Duodenal mucosa (tissue), 2 donors: ENCODE results near the gene STAT6.

Experiments used
- H3K27ac ChIP-seq: one replicate; pipeline ENCODE4 v1.7.0; 2013; ENCODE audit warnings: low read depth, low read length
- H3K27me3 ChIP-seq, 2 donors: one replicate each; pipeline ENCODE4 v1.7.0; 2013; ENCODE audit warnings: low read length in 2 of 2, control low read depth in 1 of 2; ENCODE audit not compliant: insufficient read depth in 2 of 2, control insufficient read depth in 1 of 2
- H3K36me3 ChIP-seq, 2 donors: one replicate each; pipeline ENCODE4 v1.7.0; 2013; ENCODE audit warnings: low read length in 2 of 2, control low read depth in 1 of 2; ENCODE audit not compliant: insufficient read depth in 2 of 2, control insufficient read depth in 1 of 2
- H3K4me1 ChIP-seq, 2 donors: one replicate each; pipeline ENCODE4 v1.7.0; 2013; ENCODE audit warnings: low read length in 2 of 2, control low read depth in 1 of 2; ENCODE audit not compliant: insufficient read depth in 2 of 2, control insufficient read depth in 1 of 2
- H3K4me3 ChIP-seq, 2 donors: one replicate each; pipeline ENCODE4 v1.7.0; 2013; ENCODE audit warnings: low read length in 2 of 2, low read depth in 1 of 2
- H3K9ac ChIP-seq, 2 donors: one replicate each; pipeline ENCODE4 v1.7.0; 2013; ENCODE audit warnings: low read length in 2 of 2, low read depth in 1 of 2
- H3K9me3 ChIP-seq, 2 donors: one replicate each; pipeline ENCODE4 v1.7.0; 2013; ENCODE audit warnings: low read length in 2 of 2, control low read depth in 1 of 2; ENCODE audit not compliant: control insufficient read depth in 1 of 2

STAT6 gene

DNA sequence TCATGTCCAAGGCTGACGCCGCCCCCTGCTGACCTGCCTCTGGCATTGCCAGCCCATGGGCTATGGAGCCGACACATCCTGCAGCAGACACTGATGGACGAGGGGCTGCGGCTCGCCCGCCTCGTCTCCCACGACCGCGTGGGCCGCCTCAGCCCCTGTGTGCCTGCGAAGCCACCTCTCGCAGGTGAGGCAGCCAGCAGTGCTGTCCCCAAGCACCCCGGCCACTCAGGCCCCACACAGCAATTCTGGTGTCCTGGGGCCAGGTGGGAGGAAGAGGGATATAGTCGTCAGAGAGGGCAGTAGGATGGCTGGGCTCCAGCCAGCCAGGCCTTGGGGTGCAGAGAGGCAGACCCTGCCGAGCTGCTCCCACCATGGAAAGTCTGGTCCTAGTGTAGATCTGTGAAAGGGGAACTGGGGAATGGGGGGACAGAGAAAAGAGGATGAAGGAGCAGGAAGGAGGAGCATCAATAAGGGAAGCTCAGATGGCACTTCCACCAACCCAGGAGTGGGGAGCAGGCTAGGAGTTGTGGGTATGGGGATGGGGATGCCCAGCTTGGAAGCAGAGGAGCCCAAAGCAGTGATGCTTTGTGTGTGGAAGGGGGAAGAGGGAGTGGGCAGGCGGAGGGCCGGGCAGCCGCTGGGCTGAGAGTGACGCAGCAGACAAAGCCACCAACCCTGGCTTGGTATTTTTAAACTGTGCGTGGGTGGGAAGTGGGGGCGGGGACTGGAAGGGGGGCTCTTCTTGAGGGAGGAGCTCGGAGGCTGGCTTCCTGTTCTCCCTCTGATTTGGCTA, 17.6 kb downstream of the STAT6 start:
- peaks cover 23 to 37% of the 10 kb centered on the region in 2 donors for H3K4me1 ChIP-seq
- no peak overlapping the region for H3K27ac ChIP-seq
- peak overlapping the region in 1 of 2 donors; percentile 5 for H3K4me3 ChIP-seq
- no peaks in the 10 kb centered on the region for H3K27me3 ChIP-seq
- H3K9ac ChIP-seq: no peak overlapping the region
- no peaks in the 10 kb centered on the region for H3K9me3 ChIP-seq
- H3K36me3 ChIP-seq: peaks cover 24 to 53% of the 10 kb centered on the region in 2 donors

- Histone ChIP-seq H3K27ac (peak overlapping the region; percentile 27), H3K4me3 (no peak overlapping the region), H3K36me3 (peaks cover 17 to 46% of the 10 kb centered on the region in 2 donors), H3K27me3 (no peaks in the 10 kb centered on the region), H3K9ac (no peak overlapping the region), H3K4me1 (peaks cover 25 to 43% of the 10 kb centered on the region in 2 donors), H3K9me3 (no peaks in the 10 kb centered on the region)
These were observed 18.2 kb downstream of the STAT6 start for GRCh38 chr12:57092876-57093414.

DNA sequence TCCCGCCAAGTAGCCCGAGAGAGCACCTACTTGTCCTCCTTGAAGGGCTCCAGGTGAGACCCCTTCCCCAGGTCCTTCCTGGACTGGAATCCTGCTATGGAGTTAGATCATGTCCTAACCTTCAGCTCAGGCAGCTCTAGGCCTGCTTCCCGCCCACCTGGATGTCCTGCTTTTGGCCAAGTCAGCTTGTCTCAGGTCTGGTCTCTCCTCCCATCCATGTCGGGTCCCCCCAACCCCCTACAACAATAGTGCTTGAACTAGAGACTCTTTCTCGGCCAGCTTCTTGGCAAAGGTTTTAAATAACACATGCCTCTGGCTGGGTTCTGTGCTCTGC, 18.7 kb downstream of the STAT6 start:
- no peak overlapping the region for H3K9ac ChIP-seq
- no peaks in the 10 kb centered on the region for H3K9me3 ChIP-seq
- H3K36me3 ChIP-seq: peaks cover 15 to 41% of the 10 kb centered on the region in 2 donors
- H3K4me3 ChIP-seq: no peak overlapping the region
- peak overlapping the region; percentile 27 for H3K27ac ChIP-seq
- H3K27me3 ChIP-seq: no peaks in the 10 kb centered on the region
- H3K4me1 ChIP-seq: peaks cover 27 to 45% of the 10 kb centered on the region in 2 donors

DNA sequence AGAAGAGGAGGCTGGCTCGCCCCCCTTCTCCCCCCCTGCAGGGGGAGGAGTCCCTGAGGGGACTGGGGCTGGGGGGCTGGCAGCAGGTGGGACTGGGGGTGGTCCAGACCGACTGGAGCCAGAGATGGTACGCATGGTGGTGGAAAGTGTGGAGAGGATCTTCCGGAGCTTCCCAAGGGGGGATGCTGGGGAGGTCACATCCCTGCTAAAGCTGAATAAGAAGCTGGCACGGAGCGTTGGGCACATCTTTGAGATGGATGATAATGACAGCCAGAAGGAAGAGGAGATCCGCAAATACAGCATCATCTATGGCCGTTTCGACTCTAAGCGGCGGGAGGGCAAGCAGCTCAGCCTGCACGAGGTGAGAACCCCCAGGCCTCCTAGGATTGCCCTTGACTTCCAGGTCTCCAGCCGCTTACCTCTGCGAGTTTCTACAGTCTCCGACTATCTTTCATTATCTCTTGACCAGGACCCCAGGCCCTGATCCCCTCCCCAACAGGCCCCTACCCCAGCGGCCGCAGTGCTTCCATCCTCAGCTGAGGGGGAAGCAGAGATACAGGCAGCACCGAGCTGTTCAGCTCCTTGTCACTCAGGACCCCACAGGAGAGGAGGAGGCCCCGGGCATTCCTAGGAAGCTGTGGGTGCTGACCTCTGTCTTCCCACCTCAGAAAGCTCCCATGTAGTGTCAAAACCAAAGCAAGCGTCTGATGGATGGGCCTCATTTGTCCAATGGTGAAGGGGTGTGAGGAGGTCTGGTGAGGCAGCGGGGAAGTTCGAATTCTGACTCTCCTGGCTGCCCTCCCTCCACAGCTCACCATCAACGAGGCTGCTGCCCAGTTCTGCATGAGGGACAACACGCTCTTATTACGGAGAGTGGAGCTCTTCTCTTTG, 19.3 kb downstream of the STAT6 start:
- Histone ChIP-seq H3K27ac (no peak overlapping the region), H3K9ac (no peak overlapping the region), H3K4me1 (peaks cover 27 to 44% of the 10 kb centered on the region in 2 donors), H3K36me3 (peaks cover 15 to 35% of the 10 kb centered on the region in 2 donors), H3K4me3 (no peak overlapping the region), H3K9me3 (no peaks in the 10 kb centered on the region), H3K27me3 (no peaks in the 10 kb centered on the region)

DNA sequence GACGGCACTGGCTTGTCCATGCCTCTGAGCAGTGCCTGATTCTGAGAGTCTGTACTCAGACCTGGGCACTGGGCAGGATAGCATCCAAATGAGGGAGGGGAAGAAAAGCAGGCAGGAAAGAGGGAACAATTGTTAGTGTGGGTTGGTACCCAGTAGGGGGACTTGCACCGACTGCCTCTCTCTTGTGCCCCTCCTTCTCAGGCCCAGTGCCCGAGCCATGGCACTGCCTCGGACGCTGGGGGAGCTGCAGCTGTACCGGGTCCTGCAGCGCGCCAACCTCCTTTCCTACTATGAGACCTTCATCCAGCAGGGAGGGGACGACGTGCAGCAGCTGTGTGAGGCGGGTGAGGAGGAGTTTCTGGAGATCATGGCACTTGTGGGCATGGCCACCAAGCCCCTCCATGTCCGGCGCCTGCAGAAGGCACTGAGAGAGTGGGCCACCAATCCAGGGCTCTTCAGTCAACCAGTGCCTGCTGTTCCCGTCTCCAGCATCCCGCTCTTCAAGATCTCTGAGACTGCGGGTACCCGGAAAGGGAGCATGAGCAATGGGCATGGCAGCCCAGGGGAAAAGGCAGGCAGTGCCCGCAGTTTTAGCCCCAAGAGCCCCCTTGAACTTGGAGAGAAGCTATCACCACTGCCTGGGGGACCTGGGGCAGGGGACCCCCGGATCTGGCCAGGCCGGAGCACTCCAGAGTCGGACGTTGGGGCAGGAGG, 20.1 kb downstream of the STAT6 start:
- H3K4me1 ChIP-seq: peaks cover 31 to 43% of the 10 kb centered on the region in 2 donors
- peak overlapping the region; percentile 40 to 51 for H3K4me3 ChIP-seq
- H3K27me3 ChIP-seq: no peaks in the 10 kb centered on the region
- H3K27ac ChIP-seq: no peak overlapping the region
- H3K9ac ChIP-seq: peak overlapping the region in 1 of 2 donors; percentile 18
- H3K36me3 ChIP-seq: peaks cover 8 to 27% of the 10 kb centered on the region in 2 donors
- no peaks in the 10 kb centered on the region for H3K9me3 ChIP-seq

GRCh38 chr12:57090490-57090889, 20.7 kb downstream of the STAT6 start:
- Histone ChIP-seq H3K27me3 (no peaks in the 10 kb centered on the region), H3K9ac (peak overlapping the region in 1 of 2 donors; percentile 18), H3K4me3 (peak overlapping the region; percentile 40 to 51), H3K36me3 (peaks cover 2 to 21% of the 10 kb centered on the region in 2 donors), H3K4me1 (peaks cover 34 to 45% of the 10 kb centered on the region in 2 donors), H3K27ac (no peak overlapping the region), H3K9me3 (no peaks in the 10 kb centered on the region)

GRCh38 chr12:57089271-57090245, 21.6 kb downstream of the STAT6 start:
- Histone ChIP-seq H3K27ac (peak overlapping the region; percentile 56), H3K9me3 (no peaks in the 10 kb centered on the region), H3K36me3 (peaks cover 0 to 13% of the 10 kb centered on the region in 2 donors), H3K4me1 (peaks cover 31 to 45% of the 10 kb centered on the region in 2 donors), H3K4me3 (peak overlapping the region; percentile 84 to 86), H3K9ac (peak overlapping the region; percentile 56 to 77), H3K27me3 (no peaks in the 10 kb centered on the region)

GRCh38 chr12:57088354-57089270, 22.6 kb downstream of the STAT6 start, which contains the start of gene NAB2:
Gene NAB2, plus strand, starts transcription at chr12:57089114. Its CDS starts 158 bp downstream, at chr12:57089272.
- Histone ChIP-seq H3K4me1 (peaks cover 28 to 43% of the 10 kb centered on the region in 2 donors), H3K27ac (peak within 1 kb of the TSS; percentile 97), H3K27me3 (no peaks in the 10 kb centered on the region), H3K9me3 (no peaks in the 10 kb centered on the region), H3K36me3 (peaks cover 0 to 11% of the 10 kb centered on the region in 2 donors), H3K4me3 (peak within 1 kb of the TSS; percentile 84 to 86), H3K9ac (peak within 1 kb of the TSS; percentile 79 to 89)
